ENCODE data around the gene NSDHL.
A peak's percentile ranks its signal among the peaks of the same experiment; 100 is the strongest.

The NSDHL gene

DNA sequence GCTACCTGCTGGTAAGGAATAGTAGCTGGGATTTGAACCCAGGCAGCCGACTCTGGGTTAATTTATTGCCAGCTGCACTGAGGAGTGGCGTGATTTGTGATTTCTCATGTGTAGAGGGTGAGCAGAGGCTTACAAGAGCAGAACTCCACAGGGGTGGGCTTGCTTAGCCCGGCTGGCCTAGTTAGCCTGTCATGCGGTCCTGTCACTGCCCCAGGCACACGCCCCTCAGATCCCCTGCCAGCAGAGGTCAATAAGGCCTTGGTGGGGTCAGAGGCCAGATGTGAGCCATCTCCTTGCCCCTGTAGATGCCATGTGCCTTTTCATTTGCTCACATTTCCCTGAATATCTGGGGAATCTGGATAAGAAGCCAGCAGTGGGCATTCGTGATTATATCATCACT lies 13.4 kb downstream of the NSDHL start:
- no peak for DNase-seq (ENCODE audit: low spot score)

DNA sequence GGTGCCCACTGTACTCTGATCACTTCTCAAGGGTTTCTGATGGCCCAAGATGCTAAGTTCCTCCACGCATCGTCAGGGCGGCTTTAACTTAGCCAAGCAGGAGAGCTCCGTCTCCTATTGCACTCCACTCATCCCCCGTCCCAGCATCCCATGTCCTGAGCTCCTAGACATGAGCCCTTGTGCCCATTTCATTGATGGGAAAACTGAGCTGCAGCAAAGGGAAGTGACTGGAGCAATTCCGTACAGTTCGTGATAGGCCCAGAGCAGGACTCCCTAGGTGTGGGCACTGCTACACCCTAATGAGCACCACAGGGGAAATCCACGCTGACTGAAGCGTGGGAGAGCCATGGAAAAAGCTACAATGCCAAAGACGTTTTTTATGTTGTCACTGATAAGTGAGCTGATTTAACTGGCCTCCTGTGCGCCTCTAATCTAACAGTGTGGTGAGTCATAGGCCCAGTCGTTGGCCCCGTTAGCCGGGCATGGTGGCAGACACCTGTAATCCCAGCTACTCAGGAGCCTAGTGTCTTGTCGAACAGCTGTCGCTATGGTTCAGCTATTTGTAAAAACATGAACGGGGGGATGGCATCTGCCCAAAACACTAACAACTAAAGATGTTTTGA lies 14.9 kb downstream of the NSDHL start:
- DNase-seq (ENCODE audit: low spot score): no peak

DNA sequence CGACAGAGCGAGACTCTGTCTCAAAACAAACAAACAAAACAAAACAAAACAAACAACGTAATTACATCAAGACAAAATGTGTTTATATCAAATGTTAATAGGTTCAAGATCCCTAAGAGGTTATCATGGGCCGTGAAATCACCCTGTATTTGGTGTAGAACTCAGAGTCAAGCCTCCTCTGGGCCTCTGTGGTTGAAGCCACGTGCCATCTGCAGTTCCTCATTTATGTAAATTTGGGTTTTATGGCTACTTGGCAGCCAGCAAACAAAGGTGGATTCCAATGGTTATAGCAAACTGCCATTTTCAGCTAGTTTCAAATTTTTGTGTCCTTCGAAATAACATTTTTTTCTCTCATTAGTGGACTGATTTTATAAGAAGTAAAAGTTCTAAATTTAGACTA lies 16.4 kb downstream of the NSDHL start:
- DNase-seq (ENCODE audit: low spot score): no peak

DNA sequence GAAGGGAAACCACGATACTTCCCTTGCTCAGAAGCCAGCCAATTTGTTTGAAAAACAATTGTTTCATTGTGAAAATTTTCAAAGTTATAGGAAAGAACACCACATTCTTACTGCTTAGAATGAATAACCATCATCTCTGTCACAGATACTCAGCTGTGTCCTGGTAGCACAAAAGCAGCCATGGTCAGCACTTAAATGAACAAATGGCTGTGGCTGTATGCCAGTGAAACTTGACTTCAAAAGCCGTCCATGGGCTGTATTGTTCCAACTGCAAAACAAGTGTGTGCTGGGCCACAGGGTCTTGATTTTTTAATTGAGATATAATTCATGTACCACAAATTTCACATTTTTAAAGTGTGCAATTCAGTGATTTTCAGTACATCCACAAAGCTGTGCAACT lies 19.6 kb downstream of the NSDHL start:
- DNase-seq (ENCODE audit: low spot score): peak; percentile 49

DNA sequence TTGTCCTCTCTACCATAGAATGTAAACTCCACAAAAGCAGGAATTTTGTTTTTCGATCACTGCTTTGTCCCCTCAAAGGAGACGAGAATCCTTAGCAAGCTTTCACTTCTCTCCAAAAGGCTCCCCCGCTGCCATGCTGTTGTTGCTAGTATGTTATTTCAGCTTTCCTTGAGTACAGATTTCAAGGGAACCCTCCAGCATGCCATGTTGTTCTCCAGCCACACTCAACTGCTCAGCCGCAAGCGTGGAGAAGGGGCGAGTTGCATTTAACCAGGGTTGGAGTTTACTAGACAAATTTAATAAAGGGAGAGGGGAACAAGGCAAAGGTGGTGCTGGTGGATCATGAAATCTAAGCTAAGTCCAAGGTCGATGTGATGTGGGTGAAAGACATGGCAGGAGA lies 23.1 kb downstream of the NSDHL start:
- no peak for DNase-seq (ENCODE audit: low spot score)

DNA sequence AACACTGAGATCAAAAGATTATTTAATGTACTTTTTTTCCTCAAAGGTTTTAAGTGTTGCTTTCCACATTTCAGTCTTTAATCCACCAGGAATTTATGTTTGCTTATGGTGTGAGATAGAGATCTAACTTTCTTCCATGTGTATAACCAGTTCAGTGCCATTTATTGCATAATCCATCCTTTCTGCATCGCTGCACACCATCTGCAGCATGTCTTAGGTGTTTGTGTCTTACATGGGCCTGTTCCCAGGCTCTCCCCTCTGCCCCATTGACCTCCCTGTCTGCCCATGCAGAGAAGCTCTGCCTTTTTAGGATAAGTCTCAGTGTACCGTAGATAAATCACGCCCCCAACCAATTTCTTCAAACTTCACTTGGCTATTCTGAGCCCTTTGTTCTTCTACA lies 30.3 kb downstream of the NSDHL start:
- no peak for DNase-seq (ENCODE audit: low spot score)

DNA sequence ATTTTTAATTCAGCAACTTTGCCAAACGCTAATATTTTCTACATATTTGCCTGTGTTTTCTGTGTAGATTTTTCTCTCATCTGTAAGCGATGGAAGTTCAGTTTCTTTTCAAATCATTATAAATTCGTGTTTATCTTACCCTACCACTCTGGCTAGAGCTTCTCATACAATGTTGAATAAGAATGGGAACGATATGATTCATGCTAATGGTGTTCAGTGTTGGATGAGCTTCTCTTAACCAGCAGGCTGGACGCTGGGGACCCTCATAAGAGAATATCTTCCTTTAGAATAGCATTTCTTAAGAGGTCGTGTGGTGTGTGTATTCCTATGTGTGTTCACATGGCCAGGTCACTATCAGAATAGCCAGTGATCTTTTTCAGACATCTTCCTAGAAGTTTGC lies 31.0 kb downstream of the NSDHL start:
- no peak for DNase-seq (ENCODE audit: low spot score)

DNA sequence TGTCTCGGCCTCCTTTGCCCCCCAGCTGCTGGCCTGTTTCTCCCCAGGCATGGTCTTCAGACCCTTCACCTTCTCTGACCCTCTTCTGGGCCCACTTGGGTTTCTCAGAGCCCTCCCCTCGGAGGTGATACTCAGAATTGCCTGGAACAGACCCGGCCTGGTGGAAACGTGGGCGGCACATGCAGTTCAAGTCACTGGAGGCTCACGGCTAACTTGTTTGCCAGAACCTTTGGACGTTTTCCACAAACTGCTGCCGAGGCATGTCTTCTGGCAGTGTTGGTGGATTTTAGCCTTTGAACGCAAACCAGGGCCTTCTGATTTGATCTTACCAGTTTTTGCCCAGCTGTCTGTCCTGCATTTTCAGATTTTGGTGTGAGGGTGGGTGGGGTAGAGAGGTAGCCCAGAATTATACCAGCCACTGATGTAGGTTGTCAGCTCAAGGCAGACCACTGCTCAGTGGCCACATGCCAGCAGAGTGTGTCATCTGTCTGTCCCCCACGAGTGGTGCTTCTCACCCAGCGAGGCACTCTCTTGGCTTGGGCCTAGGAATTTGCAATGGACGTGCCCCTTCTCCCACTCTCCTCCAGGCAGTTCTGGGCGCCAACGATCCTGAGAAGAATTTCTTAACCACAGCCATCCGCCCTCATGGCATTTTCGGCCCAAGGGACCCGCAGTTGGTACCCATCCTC lies 34.5 kb downstream of the NSDHL start:
- DNase-seq (ENCODE audit: low spot score): no peak

DNA sequence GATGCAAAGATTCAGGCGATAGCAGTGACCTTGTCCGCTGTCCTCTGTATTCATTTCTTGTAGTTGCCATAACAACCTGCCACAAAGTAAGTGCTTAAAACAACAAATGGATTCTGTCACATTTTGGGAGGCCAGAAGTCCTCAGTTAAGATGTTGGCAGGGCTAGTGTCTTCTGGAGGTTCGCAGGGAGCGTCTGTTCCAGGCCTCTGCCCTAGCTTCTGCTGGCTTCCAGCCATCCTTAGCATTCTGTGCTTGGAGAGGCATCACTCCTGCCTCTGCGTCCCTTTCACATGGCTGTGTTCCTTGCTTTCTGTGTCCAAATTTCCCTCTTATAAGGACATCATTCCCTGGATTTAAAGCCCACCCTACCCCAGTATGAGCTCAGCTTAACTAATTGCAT lies 35.5 kb downstream of the NSDHL start:
- no peak for DNase-seq (ENCODE audit: low spot score)

DNA sequence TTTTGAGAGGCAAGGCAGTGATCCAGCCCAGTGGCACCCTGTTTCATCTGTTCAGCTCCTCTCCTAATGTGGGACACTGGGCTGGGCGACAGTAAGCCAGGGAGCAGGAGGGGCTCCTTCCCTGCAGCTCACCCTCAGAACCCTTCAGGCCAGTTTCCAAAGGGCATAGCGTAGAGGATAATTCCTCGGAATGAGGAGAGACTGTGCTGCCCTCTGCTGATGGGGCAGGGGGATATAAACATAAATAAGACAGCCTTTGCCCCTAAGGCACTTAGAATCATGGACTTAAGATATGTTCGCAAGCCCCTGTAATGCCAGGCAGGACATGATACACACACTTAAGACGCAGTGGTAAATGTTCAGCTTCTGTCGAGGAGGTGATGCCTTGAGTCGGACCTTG lies 39.1 kb downstream of the NSDHL start:
- DNase-seq (ENCODE audit: low spot score): no peak

DNA sequence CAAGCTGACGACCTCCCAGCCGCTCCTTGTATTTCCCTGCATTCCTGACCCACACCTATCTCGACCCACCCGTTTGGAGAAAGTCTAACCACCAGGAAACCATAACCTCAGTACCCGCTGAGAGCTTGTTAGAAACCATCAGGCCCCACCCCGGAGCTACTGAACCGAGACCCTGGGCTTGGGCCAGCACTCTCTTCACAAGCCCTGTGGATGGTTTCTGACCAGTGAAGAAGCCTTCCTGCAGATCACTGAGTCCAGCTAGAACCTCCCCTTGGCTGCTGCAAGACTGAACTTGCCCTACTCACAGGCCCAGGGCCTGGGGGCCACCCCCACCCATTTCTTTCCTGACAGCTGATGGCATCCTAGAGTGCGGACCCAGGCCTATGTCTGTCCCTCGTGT lies 40.4 kb downstream of the NSDHL start:
- no peak for DNase-seq (ENCODE audit: low spot score)

DNA sequence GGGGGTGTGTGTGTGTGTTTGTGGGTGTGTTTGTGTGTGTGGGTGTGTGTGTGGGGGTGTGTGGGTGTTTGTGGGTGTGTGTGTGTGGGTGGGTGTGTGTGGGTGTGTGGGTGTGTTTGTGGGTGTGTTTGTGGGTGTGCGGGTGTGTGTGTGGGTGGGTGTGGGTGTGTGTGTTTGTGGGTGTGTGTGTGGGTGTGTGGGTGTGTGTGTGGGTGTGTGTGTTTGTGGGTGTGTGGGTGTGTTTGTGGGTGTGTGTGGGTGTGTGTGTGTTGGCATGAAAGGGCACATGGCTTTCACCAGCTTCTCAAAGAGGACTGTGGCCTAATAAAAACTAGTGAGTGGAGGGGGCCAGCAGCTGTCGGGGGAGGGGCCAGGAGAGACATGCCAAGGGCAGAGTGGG lies 41.7 kb downstream of the NSDHL start:
- DNase-seq (ENCODE audit: low spot score): no peak

DNA sequence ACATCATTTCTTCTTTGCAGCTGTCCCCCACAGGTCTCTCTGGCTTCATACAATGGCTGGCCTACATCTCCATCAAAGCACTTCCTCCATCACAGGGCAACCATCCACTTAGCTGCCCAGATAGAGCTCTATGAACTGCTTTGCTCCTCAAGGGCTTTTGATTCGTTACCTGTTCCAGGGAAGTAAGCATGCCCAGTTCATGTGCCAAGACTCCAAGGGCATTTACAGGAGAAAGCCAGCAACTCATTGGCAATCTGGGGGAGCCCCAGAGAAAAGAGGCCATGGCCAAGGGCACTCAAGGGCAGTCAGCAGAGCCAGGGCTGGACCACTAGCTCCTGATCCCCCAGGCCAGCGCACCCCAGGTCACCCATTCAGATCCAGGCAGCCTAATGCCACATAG lies 42.5 kb downstream of the NSDHL start:
- DNase-seq (ENCODE audit: low spot score): no peak

DNA sequence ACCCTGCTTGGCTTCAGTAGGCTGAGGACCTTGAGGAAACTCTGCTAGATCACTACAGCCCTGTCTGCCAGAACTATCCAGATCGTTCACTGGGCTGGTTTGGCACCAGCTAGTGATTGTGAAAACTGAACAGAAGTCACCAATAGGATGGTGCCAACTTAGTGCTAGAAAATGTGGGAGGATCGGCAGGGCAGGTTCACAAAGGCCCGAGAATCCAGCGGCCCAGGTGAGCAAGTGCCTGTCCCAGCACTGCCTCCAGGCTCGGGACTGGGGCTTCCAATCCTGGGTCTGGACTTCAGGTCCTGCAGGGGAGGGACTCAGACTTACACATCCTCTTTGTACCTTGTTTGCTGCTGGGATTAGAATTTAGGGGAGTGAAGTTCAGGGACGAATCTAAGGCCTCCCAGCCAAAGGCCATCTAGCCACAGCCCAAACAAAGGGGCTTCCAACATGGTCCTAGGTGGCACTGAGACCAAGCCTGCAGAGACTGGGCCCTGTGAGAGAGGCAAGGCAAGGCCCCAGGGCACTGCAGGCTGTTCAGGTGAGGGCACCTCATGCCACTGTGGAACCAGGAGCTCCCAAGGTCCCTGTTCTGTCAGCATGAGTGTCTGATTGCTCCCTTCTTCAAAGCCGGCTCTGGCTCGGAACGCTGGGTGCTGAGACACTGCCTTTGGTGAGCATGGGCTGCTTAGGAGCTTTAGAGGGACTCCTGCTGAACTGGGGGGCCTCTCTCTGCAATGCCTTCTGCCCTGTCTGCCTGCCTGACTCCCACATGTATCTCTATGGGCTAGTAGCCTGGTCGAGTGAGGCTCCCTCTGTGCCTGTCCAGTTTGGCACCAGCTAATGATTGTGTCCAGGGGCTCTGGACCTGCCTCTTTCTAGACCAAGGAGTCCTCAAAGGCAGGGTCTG lies 46.3 kb downstream of the NSDHL start:
- no peak for DNase-seq (ENCODE audit: low spot score)

DNA sequence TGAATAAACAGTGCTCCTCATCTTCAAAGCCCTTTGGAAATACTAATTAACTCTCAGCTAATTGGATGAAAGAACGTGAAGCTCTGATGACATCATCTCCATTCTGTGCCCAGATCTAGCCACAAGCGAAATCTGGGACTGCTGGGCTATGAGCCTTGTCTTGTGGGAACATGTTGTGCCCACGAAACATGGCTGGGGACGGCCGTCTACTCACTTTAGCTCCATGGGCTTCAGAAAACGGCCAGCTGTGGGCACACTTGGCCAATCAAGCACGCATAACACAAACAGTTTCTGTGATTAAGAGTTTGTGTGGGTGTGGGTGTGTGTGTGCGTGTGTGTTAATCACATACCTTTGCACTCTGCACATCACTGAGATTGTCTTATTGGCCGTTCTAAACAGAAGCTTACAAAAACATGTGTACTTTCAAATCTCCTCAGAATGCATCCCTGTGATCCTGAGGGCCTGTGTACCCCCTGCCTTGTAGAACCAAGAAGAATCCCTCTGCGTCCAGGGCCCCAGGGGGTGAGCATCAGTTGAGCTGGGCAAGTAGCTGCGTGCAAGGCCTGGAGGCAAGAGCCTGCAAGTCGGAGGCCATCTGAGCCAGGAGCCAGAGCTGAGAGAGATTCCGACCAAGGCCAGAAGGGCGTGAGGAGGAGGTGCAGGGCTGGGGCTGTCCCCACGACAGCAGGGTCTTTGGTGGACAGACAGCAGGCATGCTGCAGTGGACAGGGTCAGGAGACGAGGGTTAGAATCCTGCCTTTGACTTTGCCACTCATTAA lies 48.3 kb downstream of the NSDHL start:
- no peak for DNase-seq (ENCODE audit: low spot score)

DNA sequence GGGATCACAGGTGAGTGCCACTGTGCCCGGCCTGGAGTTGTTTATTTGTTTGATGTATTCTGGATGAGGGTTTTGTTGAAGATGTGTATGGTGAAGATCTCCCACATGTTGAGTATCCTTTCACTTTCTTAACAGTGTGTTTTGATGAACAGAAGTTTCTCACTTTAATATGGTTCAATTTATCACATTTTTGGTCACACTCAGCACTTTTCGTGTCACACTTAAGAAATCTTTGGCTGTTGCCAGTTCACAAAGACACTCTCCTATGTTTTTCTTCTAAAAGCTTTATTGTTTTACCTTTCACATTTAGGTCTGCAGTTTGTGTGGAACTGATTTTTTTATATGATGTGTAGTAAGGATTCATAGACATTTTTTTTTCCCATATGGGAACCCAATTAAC lies 50.4 kb downstream of the NSDHL start:
- no peak for DNase-seq (ENCODE audit: low spot score)

DNA sequence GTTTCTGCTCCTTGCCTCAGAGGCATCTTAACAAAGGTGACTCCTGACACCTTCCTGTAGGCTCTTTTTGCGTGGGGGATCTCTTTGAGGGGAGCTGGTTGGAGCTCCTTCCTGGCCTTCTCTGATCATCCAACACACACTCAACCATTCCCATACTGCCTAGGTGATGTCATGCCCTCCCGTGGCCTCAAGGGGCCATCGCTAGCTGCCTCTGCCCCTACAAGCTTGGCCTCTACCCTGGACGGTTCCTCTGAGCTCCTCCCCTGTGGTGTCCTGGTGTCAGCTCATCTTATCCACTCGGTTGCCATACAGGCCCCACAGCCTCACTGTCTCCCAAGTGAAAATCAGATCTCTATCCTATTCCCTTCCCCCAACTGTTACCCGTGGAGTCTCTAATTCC lies 53.3 kb downstream of the NSDHL start:
- no peak for DNase-seq (ENCODE audit: low spot score)

DNA sequence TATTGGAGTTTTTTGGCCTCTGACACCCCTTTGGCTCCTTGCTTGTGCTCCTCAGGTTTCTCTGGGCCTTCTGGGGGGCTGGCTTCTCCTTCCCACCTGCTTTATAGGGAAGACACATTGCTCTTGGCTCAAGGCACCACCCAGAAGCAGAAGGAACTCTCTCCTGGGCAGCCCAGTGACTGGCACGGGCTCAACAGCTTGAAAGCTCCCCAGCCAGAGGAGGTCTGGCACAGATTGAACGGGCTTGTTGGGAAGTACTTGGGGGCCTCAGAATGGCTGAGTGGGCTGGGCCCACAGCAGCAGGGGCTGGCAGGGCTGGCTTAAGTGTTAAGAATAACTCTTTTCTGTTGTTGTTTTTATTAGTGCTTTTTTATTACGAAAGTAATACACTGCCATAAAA lies 55.9 kb downstream of the NSDHL start:
- DNase-seq (ENCODE audit: low spot score): peak; percentile 18

DNA sequence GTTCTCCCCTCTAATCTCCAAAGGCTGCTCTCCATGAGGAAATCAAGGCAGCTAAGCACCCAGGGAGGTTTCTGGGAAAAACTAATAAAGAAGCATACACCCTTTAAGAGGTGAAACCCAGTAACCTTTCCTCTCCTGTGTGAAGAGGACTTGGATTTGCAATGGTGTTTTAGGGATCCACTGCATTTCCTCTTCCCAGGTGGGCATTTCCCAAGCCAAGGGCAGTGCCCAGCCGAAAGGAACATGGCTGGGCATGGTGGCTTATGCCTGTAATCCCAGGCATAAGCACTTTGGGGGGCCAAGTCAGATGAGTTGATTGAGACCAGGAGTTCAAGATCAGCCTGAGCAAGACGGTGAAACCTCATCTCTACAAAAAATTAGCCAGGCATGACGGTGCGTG lies 61.6 kb downstream of the NSDHL start:
- DNase-seq (ENCODE audit: low spot score): no peak

DNA sequence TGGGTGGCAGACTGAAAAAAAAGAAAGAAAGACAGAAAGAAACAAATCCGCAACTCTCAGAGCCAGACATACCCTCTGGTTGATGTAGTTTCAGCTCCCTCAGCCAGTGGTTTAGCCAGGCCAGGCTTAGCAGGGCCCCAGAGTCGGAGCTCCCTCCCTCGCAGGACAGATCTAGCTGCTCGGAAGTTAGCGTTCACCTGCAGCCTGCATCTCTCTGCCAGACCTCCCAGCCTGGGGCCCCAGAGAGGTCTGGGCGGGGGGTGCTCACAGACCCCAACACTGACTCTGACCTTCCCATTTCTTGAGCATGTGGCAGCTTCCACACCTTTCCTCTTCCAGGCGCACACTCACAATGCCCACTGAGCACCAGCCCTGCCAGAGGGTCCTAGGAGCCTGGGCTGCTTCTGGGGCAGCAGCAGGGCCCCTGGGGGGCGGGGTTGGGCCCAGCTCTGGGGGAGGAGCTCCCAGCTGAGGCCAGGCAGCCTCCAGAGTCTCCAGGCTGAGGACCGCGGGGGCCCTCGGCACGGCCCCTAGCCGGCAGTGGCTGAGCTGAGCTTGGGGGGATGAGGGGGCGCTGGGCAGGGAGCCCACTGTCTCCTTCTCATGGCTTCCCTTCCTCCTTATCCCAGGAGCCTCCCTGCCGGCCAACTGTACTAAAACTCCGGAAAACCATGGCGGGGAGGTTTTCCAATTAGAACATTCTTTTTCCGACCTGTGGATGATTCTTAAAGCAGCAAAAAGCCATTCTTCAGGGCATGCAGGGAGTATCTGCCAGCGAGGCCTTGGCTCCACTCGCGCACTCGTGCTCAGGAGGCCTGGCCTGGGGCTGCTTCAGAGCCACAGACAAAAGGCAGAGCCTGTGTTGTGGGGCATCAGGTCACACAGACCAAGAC lies 62.4 kb downstream of the NSDHL start:
- no peak for DNase-seq (ENCODE audit: low spot score)

DNA sequence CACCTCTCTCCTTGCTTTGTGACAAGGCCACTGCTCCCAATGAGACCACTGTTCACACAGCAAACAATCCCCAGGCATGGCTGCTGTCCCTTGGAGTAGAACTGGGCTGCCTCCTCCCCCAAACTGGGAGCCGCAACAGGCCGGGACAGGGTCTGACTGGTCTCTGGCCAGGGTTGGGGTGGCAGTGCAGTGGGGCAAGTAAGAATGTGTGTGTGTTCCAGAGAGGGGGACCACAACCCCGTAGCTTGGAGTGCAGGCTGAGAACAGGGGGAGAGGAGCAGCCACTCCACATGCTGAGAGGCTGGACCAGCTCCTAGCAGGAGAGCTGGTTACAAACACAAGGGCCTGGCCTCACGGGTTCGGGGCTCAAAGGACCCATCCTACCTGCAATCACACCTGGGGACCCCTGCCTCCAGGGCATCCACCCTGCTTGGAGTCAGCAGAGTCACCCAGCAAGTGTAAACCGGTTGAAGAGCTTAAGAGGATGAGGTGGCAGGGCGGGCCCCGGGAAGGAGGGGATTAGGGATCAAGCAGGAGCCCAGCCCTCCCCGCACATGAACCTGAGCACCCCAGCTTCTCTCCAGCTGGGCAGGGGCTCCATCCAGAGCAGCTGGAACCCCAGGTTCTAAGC lies 63.2 kb downstream of the NSDHL start:
- no peak for DNase-seq (ENCODE audit: low spot score)

All from globus pallidus (tissue), 1 donor.